GM19023 (cell line): ENCODE data around the gene UTP15.

ENCODE experiments used
- ATAC-seq: cut with Tn5 transposase; IDR thresholded peaks from one replicate; pipeline ENCODE4 v1.9.1; 2021; ENCODE audit warnings: mild to moderate bottlenecking, moderate library complexity; ENCODE audit not compliant: unreplicated experiment

Gene UTP15

DNA sequence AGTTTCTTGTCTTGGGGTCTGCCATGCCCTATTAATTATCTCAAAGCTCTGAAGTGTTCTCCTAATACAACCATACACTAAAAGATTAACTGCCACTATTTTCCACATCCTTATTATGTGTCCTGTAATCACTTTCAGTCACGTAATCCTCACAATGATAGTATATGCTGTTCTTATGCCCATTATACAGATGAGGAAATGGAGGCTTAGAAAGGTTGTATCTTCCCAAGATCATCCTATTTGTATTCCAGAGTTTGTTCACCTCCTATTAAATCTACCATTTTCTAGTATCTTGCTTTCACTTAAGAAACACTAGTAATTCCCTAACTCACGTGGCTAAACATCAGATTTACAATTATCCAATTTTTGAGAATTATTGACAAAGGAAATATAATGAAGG, 57.5 kb downstream of the UTP15 start:
- ATAC-seq = no peak

DNA sequence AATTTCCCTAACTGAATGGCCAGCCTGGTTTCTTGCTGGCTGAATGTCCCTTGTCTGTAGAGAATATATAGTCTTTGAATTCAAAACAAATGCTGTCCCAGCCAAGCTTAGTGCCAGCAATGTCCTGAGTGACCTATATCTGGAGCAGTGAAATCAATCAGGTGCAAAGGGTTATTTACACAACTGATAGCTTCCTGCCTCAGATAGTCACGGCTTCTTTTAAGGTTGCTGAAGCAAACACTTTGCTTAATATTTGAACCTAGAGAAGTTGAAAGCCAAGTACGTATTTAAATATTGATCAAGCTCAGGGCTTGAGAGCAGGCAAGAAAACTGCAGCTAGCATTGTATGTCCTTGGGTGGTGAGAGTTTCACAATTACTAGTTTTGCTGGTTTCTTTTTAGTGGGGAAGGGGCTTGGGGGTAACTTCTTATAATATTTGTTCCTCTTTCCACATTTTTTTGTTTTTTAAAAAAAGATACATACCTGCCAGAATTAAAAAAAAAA, 58.4 kb downstream of the UTP15 start:
- ATAC-seq = no peak

DNA sequence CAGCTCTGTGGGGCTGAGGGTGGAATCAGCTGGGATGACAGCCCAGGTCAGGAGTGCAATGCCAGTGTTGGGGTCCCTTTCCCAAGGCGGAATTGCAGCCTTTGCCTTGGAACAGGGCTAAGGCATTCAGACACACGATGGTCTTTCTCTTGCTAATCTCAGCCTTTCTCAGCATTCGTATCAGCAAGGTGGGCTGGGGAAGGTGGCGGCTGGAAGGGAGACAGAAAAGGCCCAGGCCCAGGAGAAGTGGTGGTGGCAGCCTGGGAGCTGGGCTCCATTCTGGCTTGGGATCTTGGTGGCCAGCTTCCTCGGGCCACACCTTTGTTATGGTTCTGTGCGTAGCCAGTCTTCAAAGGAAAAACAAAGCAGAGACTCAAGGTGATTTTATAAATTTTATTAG, 59.3 kb downstream of the UTP15 start:
- no peak for ATAC-seq

DNA sequence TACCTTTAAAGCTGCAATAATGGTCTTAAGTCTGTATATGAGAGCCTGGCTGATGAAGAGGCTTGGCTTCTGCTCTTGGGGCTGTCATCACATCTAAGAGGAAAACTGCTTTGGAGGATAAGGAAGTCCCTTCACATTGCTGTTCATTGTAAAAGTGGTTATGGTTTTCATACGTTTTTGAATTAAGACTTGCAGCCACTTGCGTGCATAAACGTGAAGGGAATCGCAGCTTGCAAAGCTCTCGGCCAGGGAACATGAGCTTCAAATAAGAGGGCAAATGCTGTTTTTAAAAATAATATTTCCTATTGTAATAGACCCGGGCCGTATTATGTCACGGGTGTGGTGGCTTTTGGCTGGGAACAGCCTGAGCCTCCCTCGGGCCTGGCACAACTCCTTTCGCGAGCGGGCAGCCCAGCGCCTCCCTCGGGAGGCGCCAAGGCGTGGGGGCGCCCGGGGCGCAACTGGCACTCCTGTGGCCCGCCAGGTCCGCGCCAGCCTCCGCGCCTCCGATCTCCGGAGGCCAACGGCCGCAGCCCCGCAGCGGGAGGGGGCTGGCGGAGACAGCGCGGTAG, 59.9 kb downstream of the UTP15 start:
- ATAC-seq = no peak

DNA sequence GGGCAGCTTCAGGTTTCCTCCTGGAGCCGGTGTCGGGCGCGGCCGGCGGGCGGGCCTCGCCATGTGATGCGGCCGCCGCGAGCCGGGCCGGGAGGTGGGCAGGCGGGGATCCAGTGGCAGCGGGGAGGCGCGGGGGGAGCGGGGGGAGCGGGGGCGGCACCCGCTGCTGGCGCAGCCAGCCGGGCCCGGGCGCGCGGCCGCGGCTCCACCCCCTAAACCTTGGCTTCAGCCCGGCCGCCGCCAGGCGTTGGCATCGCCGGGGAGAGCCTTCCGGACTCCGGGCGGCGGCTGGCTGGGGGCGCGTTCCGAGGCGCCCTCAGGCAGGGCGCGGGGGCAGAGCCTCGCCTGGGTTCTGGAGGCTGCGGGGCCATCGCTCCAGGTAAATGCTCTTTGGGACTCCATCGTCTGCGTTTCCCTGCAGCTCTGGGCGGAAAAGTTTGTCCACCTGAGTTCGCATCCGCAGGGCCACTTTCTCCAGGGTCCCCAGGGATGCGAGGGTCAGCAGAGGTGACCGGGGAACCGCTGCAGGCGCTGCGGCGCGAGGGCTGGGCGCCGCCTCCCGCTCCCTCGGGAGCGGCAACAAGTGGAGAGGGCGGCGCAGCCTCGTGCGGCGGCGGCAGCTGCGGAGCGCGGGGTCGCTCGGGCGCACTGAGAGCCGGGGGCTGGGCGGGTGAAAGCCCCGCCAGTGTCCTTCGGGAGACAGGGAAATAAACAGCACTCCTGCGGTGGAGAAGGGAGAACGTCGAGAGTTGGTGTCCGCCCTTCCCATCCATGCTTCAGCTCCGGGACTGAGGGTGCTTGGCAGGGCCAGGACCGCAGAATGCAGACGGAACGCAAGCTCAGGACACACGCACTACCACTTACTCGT, 60.6 kb downstream of the UTP15 start, which contains the start of gene ARHGEF28:
ARHGEF28 (plus strand) TSS at position 253 of the 868 bp plus-strand sequence. CDS start 58,656 bp downstream, outside the sequence.
- peak; percentile 69 for ATAC-seq

DNA sequence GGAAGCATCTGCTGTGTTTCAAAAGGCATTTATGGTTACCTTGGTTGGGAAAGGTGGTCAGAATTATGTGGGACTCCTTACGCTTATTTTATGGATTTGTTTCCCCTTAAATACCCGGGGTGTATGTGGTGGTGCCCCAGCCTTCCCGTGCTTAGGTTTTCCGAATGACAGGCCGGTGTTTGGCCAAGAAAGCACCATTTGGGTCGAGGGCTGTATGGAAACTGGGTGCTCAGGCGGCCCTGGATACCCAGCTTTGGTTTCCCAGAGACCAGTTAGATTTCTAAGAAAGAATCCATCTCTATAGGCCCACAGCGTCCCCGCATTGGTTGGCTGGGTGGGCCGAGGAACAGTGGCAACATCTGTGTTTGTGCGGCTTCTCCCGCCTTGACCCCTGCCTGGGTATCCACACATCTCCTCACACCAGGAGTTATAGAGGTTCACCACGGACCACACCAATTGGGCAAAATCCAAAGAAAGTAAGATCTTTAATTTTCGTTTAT, 61.3 kb downstream of the UTP15 start:
- ATAC-seq = no peak

DNA sequence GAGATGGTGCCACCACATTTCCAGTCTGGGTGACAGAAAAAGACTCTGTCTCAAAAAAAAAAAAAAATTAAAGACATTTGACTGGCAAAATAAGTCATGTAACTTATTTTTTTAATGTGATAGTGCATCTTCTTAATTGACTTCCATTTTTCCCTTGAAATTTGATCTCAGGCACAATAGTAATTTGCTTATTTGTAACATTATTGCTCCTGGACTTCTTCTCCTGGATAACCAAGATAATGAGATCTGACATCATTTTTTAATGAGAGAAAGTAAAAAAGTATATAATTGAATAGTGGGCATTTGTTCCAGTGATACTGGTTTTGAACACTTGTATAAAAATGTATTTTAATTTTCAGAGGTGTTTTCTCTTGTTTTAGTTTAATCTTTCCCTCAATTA, 63.9 kb downstream of the UTP15 start:
- ATAC-seq = no peak

DNA sequence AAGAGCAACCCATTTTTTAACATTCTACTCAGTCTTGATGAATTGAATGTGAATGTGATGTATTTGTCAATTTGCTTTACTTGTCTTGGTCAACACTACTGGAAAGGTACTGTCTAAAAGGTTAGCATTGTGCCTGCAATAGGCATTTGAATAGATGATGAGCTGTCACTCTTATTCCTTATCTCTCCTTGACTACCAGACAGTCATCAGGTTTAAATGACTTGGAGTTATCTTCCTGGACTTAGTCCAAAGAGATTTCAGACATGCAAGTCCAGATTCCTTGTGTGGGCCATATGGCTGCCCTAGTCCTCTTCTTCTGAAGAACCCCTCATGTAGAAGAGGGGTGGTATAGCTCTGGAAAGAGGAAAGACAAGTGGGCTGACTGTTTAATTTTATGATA, 65.2 kb downstream of the UTP15 start:
- no peak for ATAC-seq

DNA sequence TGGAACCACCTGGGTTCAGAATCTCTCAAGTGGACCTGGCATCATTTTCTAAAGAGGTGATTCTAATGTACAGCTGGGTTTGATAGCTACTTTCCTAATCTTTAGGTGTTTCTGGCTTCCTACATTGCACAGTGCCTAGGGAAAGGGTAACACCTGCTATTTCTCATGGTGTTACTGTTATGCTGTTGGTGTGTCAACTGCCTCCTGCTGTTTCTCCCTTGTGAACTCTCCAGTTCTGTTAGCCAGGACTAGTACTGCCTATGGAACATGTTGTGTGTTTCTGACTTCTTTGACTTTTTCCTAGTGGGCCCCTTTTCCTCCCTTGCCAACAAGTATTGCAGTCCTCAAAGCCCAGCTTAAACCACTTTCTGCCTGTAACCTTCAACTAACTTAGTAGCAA, 66.0 kb downstream of the UTP15 start:
- ATAC-seq = no peak
